ENCODE results near the gene UFD1. TPM values are rescaled to one million over a fixed set of nuclear protein-coding genes. Genes with fewer than 3 reads are reported as not detected.

The UFD1 gene
- total and polyA plus RNA-seq, 9 of the 15 experiments (the other 6 are each of a cell fraction or from before 2014, with no cell fraction given) = 238 to 645 (median 363) TPM

DNA sequence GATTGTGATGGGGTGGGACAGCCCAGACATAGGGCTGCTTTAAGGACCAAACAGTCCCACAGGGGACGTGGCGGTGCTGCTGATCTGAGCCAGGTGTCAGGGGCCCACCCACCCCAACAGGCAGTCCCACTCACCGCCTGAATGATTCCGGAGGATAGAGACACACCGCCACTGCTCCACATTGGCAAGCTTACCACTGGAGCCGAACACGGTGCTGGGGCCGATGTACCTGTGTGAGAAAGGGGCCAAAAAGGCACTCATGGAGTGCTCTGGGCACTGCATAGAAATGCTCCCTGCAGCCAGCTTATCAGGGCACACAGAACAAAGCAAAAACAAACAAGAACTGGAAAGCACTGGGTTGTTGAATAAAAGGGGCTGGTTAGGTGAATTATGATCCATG, 73.3 kb downstream of the UFD1 start (continued):
- TF ChIP-seq FOXA3 (CRISPR knock-in tag; conservative IDR thresholded peaks at IDR 0.05 in 1 of 2, IDR thresholded peaks at IDR 0.05 in 1 of 2) (no peak), RBM22 (IDR thresholded peaks at IDR 0.05; ENCODE audit: low read depth, low read length, poor library complexity, severe bottlenecking) (no peak), XRCC4 (IDR thresholded peaks at IDR 0.05; ENCODE audit: extremely low read depth, insufficient read depth, insufficient read length) (no peak)

DNA sequence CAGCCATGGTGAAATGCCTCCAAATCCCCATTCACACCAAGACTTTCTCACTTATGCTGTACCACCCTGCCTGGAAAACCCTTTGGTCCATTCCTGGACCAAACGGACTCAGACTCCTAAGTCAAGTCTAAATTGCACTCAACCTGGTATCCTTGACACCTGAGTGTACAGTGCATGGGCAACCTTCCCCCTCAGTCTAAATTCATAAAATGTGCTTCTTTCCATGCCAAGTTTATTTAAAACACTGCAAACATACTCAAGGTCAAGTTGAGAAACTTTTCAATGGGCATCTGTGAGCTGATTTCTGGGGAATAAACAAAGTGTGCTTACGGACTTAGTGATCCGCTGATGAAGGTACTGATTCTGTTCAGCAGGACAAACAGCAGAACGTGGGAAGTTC, 73.9 kb downstream of the UFD1 start:
- peaks cover 19% of the 10 kb centered on the region for H3K9me1 ChIP-seq (ENCODE audit: control insufficient read depth, insufficient read depth, low read length)
- POLR2A ChIA-PET = interaction anchor here (0.5 to 15.8 kb wide), 10 partner anchors 4 to 1602 kb away, joined by 3 to 245 read pairs (median 6); partner anchors contain the start of genes HIRA and MRPL40
- BruUV-seq (replicated peaks) = no TSS peak
- no peak for TF ChIP-seq SPI1 (IDR thresholded peaks at IDR 0.05; ENCODE audit: borderline replicate concordance, low read depth, low read length)
- TF ChIP-seq ERF (CRISPR knock-in tag; IDR thresholded peaks at IDR 0.05) = no peak
- no peak for TF ChIP-seq ZEB2 (IDR thresholded peaks at IDR 0.05)
- no peak for TF ChIP-seq HCFC1 (IDR thresholded peaks at IDR 0.05; ENCODE audit: low read depth, low read length)
- TF ChIP-seq, protein P1, sequence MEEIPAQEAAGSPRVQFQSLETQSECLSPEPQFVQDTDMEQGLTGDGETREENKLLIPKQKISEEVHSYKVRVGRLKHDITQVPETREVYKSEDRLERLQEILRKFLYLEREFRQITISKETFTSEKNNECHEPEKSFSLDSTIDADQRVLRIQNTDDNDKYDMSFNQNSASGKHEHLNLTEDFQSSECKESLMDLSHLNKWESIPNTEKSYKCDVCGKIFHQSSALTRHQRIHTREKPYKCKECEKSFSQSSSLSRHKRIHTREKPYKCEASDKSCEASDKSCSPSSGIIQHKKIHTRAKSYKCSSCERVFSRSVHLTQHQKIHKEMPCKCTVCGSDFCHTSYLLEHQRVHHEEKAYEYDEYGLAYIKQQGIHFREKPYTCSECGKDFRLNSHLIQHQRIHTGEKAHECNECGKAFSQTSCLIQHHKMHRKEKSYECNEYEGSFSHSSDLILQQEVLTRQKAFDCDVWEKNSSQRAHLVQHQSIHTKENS (CRISPR knock-in tag; IDR thresholded peaks at IDR 0.05) = no peak
- no peak for TF ChIP-seq NFXL1 (CRISPR knock-in tag; IDR thresholded peaks at IDR 0.05)
- TF ChIP-seq BRD9 (IDR thresholded peaks at IDR 0.05; ENCODE audit: low read depth, partially characterized antibody) = no peak
- TF ChIP-seq EZH2 (IDR thresholded peaks at IDR 0.05; ENCODE audit: borderline replicate concordance, low read depth, low read length) = no peak
- no peak for TF ChIP-seq HNRNPLL (IDR thresholded peaks at IDR 0.05; ENCODE audit: low read depth, low read length, poor library complexity, severe bottlenecking)
- TF ChIP-seq, protein P2, sequence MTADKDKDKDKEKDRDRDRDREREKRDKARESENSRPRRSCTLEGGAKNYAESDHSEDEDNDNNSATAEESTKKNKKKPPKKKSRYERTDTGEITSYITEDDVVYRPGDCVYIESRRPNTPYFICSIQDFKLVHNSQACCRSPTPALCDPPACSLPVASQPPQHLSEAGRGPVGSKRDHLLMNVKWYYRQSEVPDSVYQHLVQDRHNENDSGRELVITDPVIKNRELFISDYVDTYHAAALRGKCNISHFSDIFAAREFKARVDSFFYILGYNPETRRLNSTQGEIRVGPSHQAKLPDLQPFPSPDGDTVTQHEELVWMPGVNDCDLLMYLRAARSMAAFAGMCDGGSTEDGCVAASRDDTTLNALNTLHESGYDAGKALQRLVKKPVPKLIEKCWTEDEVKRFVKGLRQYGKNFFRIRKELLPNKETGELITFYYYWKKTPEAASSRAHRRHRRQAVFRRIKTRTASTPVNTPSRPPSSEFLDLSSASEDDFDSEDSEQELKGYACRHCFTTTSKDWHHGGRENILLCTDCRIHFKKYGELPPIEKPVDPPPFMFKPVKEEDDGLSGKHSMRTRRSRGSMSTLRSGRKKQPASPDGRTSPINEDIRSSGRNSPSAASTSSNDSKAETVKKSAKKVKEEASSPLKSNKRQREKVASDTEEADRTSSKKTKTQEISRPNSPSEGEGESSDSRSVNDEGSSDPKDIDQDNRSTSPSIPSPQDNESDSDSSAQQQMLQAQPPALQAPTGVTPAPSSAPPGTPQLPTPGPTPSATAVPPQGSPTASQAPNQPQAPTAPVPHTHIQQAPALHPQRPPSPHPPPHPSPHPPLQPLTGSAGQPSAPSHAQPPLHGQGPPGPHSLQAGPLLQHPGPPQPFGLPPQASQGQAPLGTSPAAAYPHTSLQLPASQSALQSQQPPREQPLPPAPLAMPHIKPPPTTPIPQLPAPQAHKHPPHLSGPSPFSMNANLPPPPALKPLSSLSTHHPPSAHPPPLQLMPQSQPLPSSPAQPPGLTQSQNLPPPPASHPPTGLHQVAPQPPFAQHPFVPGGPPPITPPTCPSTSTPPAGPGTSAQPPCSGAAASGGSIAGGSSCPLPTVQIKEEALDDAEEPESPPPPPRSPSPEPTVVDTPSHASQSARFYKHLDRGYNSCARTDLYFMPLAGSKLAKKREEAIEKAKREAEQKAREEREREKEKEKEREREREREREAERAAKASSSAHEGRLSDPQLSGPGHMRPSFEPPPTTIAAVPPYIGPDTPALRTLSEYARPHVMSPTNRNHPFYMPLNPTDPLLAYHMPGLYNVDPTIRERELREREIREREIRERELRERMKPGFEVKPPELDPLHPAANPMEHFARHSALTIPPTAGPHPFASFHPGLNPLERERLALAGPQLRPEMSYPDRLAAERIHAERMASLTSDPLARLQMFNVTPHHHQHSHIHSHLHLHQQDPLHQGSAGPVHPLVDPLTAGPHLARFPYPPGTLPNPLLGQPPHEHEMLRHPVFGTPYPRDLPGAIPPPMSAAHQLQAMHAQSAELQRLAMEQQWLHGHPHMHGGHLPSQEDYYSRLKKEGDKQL (CRISPR knock-in tag; IDR thresholded peaks at IDR 0.05; ENCODE audit: borderline replicate concordance) = no peak

More for the DNA sequence above, 73.9 kb downstream of the UFD1 start:
- no peak overlapping the region for H3K9ac ChIP-seq (ENCODE audit: insufficient read depth in 1 of 2, low read depth in 2 of 2, low read length in 2 of 2)
- no peak overlapping the region for H3K4me3 ChIP-seq
- no peak for DNase-seq (ENCODE audit: extremely low read depth in 1 of 4, low spot score in 3 of 4)
- H3K79me2 ChIP-seq (ENCODE audit: control insufficient read depth, insufficient read depth, low read length) = peaks cover 18% of the 10 kb centered on the region; the same call in 2 of the 3 replicates
- in situ Hi-C loops (cut with MboI) (no loop called here), intact Hi-C loops (cut with micrococcal nuclease) (no loop called here)
- peaks cover 16% of the 10 kb centered on the region for H4K20me1 ChIP-seq (replicated peaks; ENCODE audit: control insufficient read depth, insufficient read depth, low read length)
- no peak overlapping the region for H2AFZ ChIP-seq (ENCODE audit: low read depth, low read length)
- WGBS (ENCODE audit: insufficient coverage, low coverage, missing lambda C conversion rate) = 90% methylated on average over 4 of the region's 4 CpGs
- no peak overlapping the region for H3K4me2 ChIP-seq (ENCODE audit: insufficient read depth, low read length)
- H3K27me3 ChIP-seq (ENCODE audit: control insufficient read depth in 2 of 2, insufficient read depth in 2 of 2, low read length in 2 of 2) = no peaks in the 10 kb centered on the region
- no peak overlapping the region; the same call in 2 of the 3 replicates for H3K27ac ChIP-seq (ENCODE audit: extremely low read depth, low read depth, low read length)
- no peaks in the 10 kb centered on the region for H3K9me3 ChIP-seq (replicated peaks; ENCODE audit: control insufficient read depth, insufficient read depth, low read depth, low read length)
- no peak for FAIRE-seq
- ATAC-seq = no peak
- peaks cover 18 to 24% of the 10 kb centered on the region in 2 experiments; a peak in 4 of 5 replicates for H3K4me1 ChIP-seq (replicated peaks in 1 of 2; ENCODE audit: control insufficient read depth in 2 of 2, insufficient read depth in 2 of 2, low read length in 2 of 2)
- peaks cover 95% of the 10 kb centered on the region for H3K36me3 ChIP-seq (ENCODE audit: control insufficient read depth, insufficient read depth, low read length)
- CTCF ChIA-PET (ENCODE audit: low intra/inter-chr PET ratio) = no interaction called here
